Glutamatergic neuron (in vitro differentiated cells): ENCODE data around the gene RBM4. TPM values are rescaled to one million over a fixed set of nuclear protein-coding genes. Genes with fewer than 3 reads are reported as not detected.

ENCODE experiments used
- total RNA-seq: library from RNA; stranded (reverse); fragmentation: NEBNext Ultra II Directional; extraction: Animal tissue kit (Norgen Biotek cat#: 25700); gene quantifications from one replicate; pipeline ENCODE4 v1.2.1, GENCODE V29; 2021; ENCODE audit not compliant: unreplicated experiment

RBM4 gene
- total RNA-seq, 1 donor from 2014 or later = 244 TPM

Other genes with a start within 250 kb of the RBM4 start
- 0.78 TPM for gene NPAS4, start 217.7 kb upstream of the RBM4 start, total RNA-seq
- 27.5 TPM for gene MRPL11, start 199.9 kb upstream of the RBM4 start, total RNA-seq
- gene PELI3, start 171.8 kb upstream of the RBM4 start, total RNA-seq = 7.7 TPM
- 72.0 TPM for gene DPP3, start 158.3 kb upstream of the RBM4 start, total RNA-seq
- gene BBS1, start 128.1 kb upstream of the RBM4 start, total RNA-seq = 37.3 TPM
- 11.5 TPM for gene ZDHHC24, start 92.7 kb upstream of the RBM4 start, total RNA-seq
- gene ACTN3, start 91.8 kb upstream of the RBM4 start, total RNA-seq = 2.0 TPM
- 31.1 TPM for gene CTSF, start 70.1 kb upstream of the RBM4 start, total RNA-seq
- gene CCDC87, start 45.6 kb upstream of the RBM4 start, total RNA-seq = 0.51 TPM
- 65.1 TPM for gene CCS, start 45.5 kb upstream of the RBM4 start, total RNA-seq
- gene RBM14, start 22.1 kb upstream of the RBM4 start, total RNA-seq = 89.2 TPM
- gene RBM4B, start 39.2 kb downstream of the RBM4 start, total RNA-seq = 61.2 TPM
- 371 TPM for gene SPTBN2, start 90.5 kb downstream of the RBM4 start, total RNA-seq
- 30.6 TPM for gene RCE1, start 204.7 kb downstream of the RBM4 start, total RNA-seq
- 67.1 TPM for gene LRFN4, start 218.4 kb downstream of the RBM4 start, total RNA-seq